GM19438 (cell line): ENCODE data around the gene ZNF469.
"Not testable (repeated sequence)": the region's sequence is repeated elsewhere in the genome, so short reads cannot be mapped to it uniquely, and the experiment has no call there.

Source experiments
- ATAC-seq: cut with Tn5 transposase; IDR thresholded peaks from one replicate; pipeline ENCODE4 v1.9.1; 2021; ENCODE audit warnings: low read depth; ENCODE audit not compliant: unreplicated experiment

ZNF469 gene

DNA sequence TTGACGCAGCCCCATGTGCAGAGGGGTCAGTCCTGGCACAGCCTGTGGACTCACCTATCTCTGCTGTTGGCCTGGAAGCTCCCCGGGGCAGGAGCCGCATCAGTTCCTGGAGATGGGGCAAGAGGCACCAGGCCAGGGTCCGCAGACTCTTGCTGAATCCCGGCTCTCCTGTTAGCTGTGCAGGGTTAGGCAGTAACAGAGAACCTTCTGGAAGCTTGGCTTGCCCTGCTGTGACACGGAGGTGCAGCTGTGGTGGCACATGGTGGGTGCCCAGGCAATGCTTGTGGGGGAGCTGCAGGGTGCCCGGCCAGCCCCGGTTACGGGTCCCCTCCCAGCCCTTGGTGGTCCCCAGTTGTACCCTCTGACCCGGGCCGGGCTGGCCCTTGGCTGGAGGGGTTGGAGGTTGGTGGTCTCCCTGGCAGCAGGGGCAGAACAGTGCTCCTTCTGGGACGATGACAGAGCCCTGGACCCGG lies 26.0 kb upstream of the ZNF469 start:
- ATAC-seq = no peak

DNA sequence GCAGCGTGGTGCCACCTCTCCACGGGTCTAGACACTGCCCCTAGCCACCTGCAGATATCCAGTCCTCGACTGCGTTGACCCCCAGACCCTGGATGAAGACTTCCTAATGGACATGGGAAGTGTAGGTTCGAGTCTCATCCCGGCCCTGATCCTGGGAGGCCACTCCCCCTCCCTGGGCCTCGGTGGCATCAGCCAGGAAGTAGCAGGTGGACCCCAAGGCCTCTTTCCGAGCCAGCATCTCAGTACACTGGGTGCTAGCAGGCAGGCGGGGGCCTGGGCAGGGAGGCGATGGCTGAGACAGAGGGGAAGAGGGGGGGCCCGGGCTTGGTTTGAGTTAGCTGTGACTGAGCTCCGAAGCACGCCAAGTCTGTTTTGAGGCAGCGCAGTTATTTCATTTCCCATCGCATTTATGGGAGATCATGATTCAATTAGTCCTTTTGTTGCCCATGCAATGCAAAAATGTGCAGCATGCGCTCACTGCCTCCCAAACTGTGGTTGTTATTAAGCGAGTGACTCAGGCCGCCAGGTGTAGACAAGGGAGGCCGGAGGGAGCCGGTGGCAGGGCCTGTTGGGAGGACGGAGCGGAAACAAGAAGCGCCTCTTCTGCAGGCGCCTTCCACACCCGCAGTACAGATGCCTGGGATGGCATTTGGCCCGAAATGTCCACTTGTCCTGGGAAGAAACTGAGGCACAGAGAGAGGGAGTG lies 25.3 kb upstream of the ZNF469 start:
- no peak for ATAC-seq

DNA sequence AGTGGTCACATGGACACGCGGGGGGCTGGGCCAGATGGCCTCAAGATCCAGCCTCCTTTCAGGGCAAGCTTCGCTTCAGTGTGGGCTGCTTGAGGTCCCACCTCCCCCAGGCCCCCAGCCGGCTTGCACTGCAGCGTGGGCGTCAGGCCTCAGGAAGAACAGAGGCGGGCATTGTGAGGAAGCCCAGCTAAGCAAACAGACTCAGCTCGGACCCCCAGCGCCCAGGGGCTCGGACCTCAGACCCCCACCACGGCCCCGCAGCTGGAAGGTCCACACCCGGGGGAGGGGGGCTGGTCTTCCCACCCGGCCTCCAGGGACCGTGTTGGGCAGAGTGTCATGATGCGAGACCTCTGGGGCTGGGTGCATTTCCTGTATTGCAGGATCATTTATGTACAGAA lies 24.7 kb upstream of the ZNF469 start:
- no peak for ATAC-seq

GRCh38 chr16:88359008-88359407 lies 23.8 kb upstream of the ZNF469 start:
- no peak for ATAC-seq

DNA sequence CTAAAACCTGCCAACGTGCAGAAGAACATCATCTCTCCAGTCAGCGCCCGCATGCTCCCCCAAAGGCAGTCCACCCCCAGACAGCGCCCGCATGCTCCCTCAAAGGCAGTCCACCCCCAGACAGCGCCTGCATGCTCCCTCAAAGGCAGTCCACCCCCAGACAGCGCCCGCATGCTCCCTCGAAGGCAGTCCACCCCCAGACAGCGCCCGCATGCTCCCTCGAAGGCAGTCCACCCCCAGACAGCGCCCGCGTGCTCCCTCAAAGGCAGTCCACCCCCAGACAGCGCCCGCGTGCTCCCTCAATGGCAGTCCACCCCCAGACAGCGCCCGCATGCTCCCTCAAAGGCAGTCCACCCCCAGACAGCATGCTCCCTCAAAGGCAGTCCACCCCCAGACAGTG lies 22.4 kb upstream of the ZNF469 start:
- ATAC-seq = not testable (repeated sequence)

DNA sequence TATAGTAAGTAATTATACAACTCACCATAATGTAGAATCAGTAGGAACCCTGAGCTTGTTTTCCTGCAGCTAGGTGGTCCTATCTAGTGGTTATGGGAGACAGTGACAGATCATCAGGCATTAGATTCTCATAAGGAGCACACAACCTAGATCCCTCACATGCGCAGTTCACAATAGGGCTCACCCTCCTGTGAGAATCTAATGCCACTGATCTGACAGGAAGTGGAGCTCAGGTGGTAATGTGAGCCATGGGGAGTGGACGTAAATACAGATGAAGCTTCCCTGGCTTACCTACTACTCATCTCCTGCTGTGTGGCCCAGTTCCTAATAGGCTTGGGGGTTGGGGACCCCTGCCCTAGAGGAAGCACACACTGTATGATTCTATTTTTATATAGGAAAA lies 21.8 kb upstream of the ZNF469 start:
- ATAC-seq = no peak

DNA sequence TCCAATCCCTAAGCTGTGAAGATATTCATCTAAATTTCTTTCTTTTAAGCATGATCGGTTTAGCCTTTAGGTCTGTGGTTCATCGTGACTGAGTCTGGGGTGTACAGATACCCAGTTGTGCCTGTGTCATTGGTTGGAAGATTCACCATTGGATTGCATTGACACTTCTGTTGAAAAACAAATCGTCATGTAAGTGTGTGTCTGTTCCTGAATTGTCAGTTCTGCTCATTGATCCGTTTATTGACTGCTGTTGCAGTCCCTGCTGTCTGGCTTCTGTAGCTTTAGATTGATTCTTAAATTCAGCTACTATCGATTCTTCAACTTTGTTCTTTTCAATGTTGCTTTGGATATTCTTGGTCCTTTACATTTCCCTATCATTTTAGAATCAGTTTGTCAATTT lies 21.0 kb upstream of the ZNF469 start:
- ATAC-seq = no peak

DNA sequence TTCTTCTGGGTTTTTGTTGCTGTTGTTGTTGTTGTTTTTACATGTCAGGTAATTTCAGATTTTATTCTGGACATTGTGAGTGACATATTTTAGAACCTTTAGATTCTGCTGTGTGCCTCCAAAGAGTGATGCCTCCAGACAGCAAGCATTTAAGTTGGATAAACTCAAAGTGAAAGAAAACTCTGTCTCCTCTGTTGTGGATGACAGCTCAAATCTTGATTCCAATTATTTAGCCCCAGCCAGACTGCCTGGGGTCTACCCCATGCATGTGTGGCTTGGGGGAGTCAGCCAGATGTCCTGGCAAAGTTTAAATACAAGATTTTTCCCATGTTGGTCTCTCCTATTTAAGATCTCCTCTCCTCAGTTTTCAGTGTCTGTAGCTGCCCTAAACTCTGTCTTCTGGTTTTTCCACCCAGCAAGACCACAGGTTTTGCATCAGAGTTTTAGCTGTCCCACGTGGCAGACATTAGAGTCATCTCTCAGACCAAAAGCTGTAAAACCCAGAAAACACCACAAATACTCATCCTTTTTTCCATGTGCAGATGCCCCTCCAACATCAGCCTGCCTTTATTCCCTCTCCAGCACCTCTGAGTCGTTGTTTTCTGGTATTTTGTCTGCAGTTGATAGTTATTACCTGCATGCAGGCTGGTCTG lies 19.4 kb upstream of the ZNF469 start:
- ATAC-seq = no peak

DNA sequence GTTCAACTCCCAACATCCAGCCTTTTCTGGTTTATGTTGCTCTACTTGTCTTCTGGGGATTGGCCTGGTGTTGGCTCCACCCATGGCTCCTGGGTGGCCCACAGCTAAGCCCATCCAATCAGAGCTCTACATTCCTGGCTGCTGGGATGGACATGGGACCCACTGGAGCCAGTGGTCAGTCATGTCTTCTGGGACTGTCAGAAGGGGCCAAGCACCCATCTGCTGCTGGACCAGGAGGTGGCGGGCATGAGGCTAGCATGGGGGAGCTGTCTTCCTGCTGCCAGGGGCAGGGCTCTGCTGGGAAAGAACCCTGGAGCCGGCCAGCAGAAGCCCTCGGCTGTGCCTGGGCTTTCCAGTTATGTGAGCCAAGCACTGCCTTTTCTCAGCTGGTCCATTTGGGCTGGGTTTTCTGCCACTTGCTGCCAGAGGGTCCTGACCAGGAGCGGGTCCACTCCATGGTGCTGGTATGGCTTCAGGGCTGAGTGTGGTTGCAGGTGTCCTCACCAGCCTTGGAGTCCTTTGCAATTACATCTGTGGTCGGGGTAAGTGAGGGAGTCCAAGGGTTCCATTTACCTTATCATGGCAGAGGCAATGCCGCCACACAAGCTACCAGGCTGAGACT lies 17.4 kb upstream of the ZNF469 start:
- ATAC-seq = no peak

DNA sequence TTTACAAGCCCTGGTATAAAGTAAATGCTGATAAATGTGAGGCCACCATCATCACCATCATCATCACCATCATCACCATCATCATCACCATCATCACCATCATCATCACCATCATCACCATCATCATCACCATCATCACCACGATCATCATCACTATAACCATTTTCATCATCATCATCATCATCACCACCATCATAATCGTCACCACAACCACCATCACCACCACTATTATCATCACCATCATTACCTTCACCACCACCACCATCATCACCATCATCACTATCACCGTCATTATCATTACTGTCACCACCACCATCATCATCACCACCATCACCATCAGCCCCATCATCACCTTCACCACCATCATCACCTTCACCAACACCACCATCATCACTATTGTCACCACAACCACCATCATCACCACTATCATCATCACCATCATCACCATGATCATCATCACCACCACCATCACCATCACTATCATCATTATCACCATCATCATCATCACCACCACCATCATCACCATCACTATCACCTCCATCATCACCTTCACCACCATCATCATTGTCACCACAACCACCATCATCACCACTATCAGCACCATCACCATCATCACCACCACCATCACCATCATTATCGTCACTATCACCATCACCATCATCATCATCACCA lies 16.6 kb upstream of the ZNF469 start:
- no peak for ATAC-seq

DNA sequence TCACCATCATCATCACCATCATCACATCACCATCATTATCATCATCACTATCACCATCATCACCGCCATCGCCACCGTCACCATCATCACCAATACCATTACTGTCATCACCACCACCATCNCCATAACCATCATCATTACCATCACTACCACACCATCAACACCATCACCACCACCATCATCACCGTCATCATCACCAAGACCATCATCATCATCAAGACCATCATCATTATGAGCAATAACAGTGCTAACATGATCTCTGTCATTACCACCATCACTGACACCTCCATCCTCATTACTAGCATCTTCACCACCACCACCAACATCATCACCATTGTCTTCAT lies 16.1 kb upstream of the ZNF469 start:
- ATAC-seq = no peak

GRCh38 chr16:88367560-88367959 lies 15.2 kb upstream of the ZNF469 start:
- no peak for ATAC-seq

DNA sequence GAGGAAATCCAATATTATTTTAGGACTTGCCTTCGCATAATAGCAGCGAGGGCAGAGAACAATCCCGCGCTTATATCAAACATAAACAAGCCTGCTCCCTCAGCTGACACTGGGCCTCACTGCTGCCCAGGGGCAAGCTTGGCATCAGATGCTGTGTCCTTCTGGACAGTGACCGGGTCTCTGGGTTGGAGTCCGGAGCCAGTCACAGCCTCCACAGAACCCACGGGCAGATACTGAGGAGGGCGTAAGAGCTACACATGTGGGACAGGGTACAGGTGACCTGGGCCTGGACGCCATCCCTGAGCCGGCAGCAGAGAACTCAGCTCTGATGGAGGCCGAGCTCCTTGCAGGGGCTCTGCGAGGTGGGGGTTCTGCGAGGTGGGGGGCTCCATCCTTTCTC lies 14.7 kb upstream of the ZNF469 start:
- ATAC-seq = no peak

- no peak for ATAC-seq
Measured at GRCh38 chr16:88368994-88369393, 13.8 kb upstream of the ZNF469 start.

- no peak for ATAC-seq
Measured at GRCh38 chr16:88369447-88370008, 13.2 kb upstream of the ZNF469 start.

DNA sequence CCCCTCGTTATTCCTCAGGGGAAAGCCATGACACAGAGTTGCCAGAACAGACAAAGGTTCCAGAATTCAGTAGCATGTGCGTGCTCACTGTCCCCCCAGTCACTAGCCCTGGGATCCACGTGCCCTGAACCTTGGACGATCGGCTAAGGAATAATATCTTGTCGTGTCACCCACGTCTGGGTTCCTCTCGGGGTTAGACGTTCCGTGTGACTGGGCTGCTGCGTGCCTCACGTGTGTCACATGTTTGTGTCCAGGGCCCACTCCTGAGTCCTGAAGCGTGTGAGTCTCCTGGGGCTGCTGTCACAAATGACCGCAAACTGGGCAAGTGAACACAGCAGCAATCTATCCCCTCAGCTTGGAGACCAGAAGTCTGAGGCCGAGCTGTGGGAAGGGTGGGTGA lies 12.4 kb upstream of the ZNF469 start:
- ATAC-seq = no peak

GRCh38 chr16:88372522-88372921 lies 10.2 kb upstream of the ZNF469 start:
- ATAC-seq = no peak

DNA sequence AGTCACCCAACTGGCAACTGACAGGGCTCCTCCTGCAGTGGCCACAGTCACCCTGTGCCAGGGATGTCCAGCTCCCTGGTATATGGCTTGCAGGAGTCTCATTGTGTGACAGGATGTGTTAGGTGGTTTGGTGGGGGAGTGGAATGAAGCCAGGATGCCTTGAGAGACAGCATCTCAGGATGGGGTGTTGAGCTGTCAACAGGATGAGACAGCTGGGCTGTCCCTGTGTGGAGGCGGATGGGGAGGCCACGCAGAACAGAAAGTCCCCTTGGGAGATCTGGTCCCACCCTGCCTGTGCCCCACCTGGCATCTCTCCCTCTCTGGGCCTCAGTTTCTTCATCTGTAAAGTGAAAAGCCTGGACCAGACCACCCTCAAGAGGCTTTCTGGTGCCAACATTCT lies 9.5 kb upstream of the ZNF469 start:
- no peak for ATAC-seq

DNA sequence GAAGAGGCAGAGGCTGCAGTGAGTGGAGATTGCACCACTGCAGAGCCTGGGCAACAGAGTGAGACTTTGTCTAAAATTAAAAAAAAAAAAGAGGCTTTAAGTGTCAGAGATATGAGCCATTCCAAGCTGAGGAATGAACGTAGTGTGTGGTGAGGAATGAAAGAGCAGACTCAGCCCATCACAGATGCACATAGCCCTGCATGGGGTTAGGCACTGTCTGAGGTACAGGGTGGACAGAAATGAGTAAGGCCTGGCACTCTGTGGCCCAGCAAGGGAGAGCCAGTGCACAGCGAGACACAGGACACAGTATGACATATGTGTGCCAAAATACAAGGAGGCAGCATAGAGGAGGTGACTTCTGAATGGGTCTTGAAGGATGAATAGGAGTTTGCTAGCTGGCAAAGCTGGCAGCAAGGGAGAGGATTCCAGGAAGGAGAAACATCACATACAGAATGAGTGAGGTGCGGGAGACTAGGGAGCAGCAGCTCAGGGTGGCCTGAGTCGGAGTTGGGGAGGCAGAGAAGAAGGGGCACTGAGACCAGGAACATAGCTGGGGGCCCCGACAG lies 8.7 kb upstream of the ZNF469 start:
- ATAC-seq = no peak

DNA sequence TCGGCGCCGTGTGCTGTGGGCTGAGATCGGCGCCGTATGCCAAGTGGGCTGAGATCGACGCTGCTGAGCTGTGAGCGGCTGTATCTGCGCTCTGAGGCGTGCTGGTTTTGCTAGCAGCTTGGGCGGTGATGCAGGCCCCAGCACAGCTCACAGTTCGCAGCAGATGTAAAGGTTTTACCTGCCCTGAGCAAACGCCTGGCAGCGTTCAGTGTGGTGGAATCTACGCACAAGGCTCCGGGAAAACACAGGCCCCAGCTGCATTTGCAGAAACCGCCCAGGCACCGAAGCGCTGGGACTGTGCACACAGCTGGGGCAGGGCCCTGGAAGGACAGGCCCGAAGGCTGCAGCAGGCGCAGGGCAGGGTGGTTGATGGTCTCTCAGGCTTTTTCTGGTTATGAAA lies 8.0 kb upstream of the ZNF469 start:
- no peak for ATAC-seq
